ENCODE results near the gene RELL2.

The RELL2 gene

GRCh38 chr5:141675672-141676071 lies 38.9 kb downstream of the RELL2 start:
- DNase-seq (ENCODE audit: low read depth in 2 of 2) = no peak

GRCh38 chr5:141677415-141677814 lies 40.6 kb downstream of the RELL2 start:
- no peak for DNase-seq (ENCODE audit: low read depth in 2 of 2)

- DNase-seq (ENCODE audit: low read depth in 2 of 2) = no peak
Observed at GRCh38 chr5:141680178-141680577, 43.4 kb downstream of the RELL2 start.

GRCh38 chr5:141680751-141681201 lies 44.0 kb downstream of the RELL2 start:
- DNase-seq (ENCODE audit: low read depth in 2 of 2) = no peak

GRCh38 chr5:141681295-141681694 lies 44.5 kb downstream of the RELL2 start:
- DNase-seq (ENCODE audit: low read depth in 2 of 2) = no peak

- peak; percentile 47 to 49 for DNase-seq (ENCODE audit: low read depth in 2 of 2)
Observed at GRCh38 chr5:141681695-141682641, 45.2 kb downstream of the RELL2 start, which contains the start of gene ARAP3. TSS of gene ARAP3 (minus strand) at chr5:141682230. CDS start at chr5:141680486, 1,744 bp downstream.

- DNase-seq (ENCODE audit: low read depth in 2 of 2) = no peak
Observed at GRCh38 chr5:141683596-141684141, 46.9 kb downstream of the RELL2 start.

GRCh38 chr5:141685591-141685990 lies 48.8 kb downstream of the RELL2 start:
- DNase-seq (ENCODE audit: low read depth in 2 of 2) = no peak

- no peak for DNase-seq (ENCODE audit: low read depth in 2 of 2)
Observed at GRCh38 chr5:141686648-141687416, 50.0 kb downstream of the RELL2 start.

Data from fibroblast of skin of left quadriceps (primary cell).